Endodermal cell (in vitro differentiated cells): ENCODE measurements around the gene ZNF490. TPM values are rescaled to one million over a fixed set of nuclear protein-coding genes. Genes with fewer than 3 reads are reported as not detected.

Experiments used
- DNase-seq: peaks from one replicate; pipeline ENCODE4 v3.0.0-alpha.2; 2017
- H3K27ac ChIP-seq: 2 replicates; pipeline ENCODE4 v1.5.1; 2013; ENCODE audit warnings: mild to moderate bottlenecking, low read depth, low read length, moderate library complexity
- H3K27me3 ChIP-seq: 2 replicates; pipeline ENCODE4 v1.6.1; 2013; ENCODE audit warnings: mild to moderate bottlenecking, low read length, moderate library complexity; ENCODE audit not compliant: insufficient read depth, control insufficient read depth, poor library complexity, severe bottlenecking
- H3K36me3 ChIP-seq: 2 replicates; pipeline ENCODE4 v1.7.0; 2013; ENCODE audit warnings: mild to moderate bottlenecking, low read length, moderate library complexity; ENCODE audit not compliant: control insufficient read depth, insufficient read depth
- H3K4me1 ChIP-seq: one replicate; pipeline ENCODE4 v1.7.0; 2013; ENCODE audit warnings: low read length; ENCODE audit not compliant: control insufficient read depth, insufficient read depth
- H3K4me3 ChIP-seq: 2 replicates; pipeline ENCODE4 v1.5.1; 2013; ENCODE audit warnings: mild to moderate bottlenecking, low read length, moderate library complexity
- H3K9ac ChIP-seq: 2 replicates; pipeline ENCODE4 v1.6.1; 2013; ENCODE audit warnings: mild to moderate bottlenecking, low read length, moderate library complexity; ENCODE audit not compliant: poor library complexity, severe bottlenecking; ENCODE audit errors: extremely low read depth
- H3K9me3 ChIP-seq: 2 replicates; pipeline ENCODE4 v1.6.1; 2013; ENCODE audit warnings: mild to moderate bottlenecking, low read length, moderate library complexity; ENCODE audit not compliant: control insufficient read depth
- H3K27ac Mint-ChIP-seq: 2 replicates; pipeline ENCODE4 v1.8.0; 2020; ENCODE audit warnings: mixed read lengths
- H3K27me3 Mint-ChIP-seq: 2 replicates; pipeline ENCODE4 v1.8.0; 2021; ENCODE audit warnings: mild to moderate bottlenecking, mixed read lengths; ENCODE audit not compliant: insufficient read depth
- H3K36me3 Mint-ChIP-seq: 2 replicates; pipeline ENCODE4 v1.8.0; 2020; ENCODE audit warnings: low read depth, mixed read lengths
- H3K4me1 Mint-ChIP-seq: 2 replicates; pipeline ENCODE4 v1.8.0; 2020; ENCODE audit warnings: mixed read lengths
- H3K4me3 Mint-ChIP-seq: 2 replicates; pipeline ENCODE4 v1.8.0; 2020; ENCODE audit warnings: mild to moderate bottlenecking, moderate library complexity, mixed read lengths
- H3K9me3 Mint-ChIP-seq: 2 replicates; pipeline ENCODE4 v1.8.0; 2020; ENCODE audit warnings: mild to moderate bottlenecking, mixed read lengths
- WGBS, 2 experiments: methylation state at CpG; one replicate each; pipeline versions ENCODE4 v1.1.5 to v1.1.7; 2013; ENCODE audit warnings: missing lambda C conversion rate in 2 of 2, mixed read lengths in 1 of 2; ENCODE audit not compliant: insufficient coverage in 1 of 2, insufficient read length in 1 of 2; 5-methylcytosine and 5-hydroxymethylcytosine counted together
- total RNA-seq, 2 donors: library from RNA; stranded (reverse); fragmentation: NEBNext Ultra II Directional in 1 of 2; extraction: Animal tissue kit (Norgen Biotek cat#: 25700) in 1 of 2; gene quantifications; 2 replicates in 1 of 2; 3 replicates in 1 of 2; pipeline ENCODE4 v1.2.1, GENCODE V29; 2021
- TF ChIP-seq, protein P1 (sequence below): fragments of 200-600 bp; sonication (generic); conservative IDR thresholded peaks from 2 replicates; pipeline ENCODE4 v1.5.0; 2021; ENCODE audit warnings: antibody characterized with exemption, mild to moderate bottlenecking

The ZNF490 gene
- total RNA-seq, 2 donors from 2014 or later = 10.6 to 11.2 TPM

- H3K9me3 Mint-ChIP-seq = peaks cover 2% of the 10 kb centered on the region
- H3K36me3 ChIP-seq = peaks cover 48% of the 10 kb centered on the region
- H3K4me1 Mint-ChIP-seq = peaks cover 2% of the 10 kb centered on the region
- H3K9me3 ChIP-seq = no peaks in the 10 kb centered on the region
- TF ChIP-seq, protein P1, sequence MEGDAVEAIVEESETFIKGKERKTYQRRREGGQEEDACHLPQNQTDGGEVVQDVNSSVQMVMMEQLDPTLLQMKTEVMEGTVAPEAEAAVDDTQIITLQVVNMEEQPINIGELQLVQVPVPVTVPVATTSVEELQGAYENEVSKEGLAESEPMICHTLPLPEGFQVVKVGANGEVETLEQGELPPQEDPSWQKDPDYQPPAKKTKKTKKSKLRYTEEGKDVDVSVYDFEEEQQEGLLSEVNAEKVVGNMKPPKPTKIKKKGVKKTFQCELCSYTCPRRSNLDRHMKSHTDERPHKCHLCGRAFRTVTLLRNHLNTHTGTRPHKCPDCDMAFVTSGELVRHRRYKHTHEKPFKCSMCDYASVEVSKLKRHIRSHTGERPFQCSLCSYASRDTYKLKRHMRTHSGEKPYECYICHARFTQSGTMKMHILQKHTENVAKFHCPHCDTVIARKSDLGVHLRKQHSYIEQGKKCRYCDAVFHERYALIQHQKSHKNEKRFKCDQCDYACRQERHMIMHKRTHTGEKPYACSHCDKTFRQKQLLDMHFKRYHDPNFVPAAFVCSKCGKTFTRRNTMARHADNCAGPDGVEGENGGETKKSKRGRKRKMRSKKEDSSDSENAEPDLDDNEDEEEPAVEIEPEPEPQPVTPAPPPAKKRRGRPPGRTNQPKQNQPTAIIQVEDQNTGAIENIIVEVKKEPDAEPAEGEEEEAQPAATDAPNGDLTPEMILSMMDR = no peak
- H3K27me3 ChIP-seq = no peaks in the 10 kb centered on the region
- H3K4me1 ChIP-seq = no peaks in the 10 kb centered on the region
- H3K9ac ChIP-seq = peak overlapping the region; percentile 98
- WGBS, 2 experiments = 0% methylated on average over 10 of the region's 10 CpGs; no CpG with 5 or more reads in 1 of the 2 experiments
- H3K27ac Mint-ChIP-seq = peak overlapping the region; percentile 100
- peak overlapping the region; percentile 95 for H3K27ac ChIP-seq
- H3K4me3 ChIP-seq = peak overlapping the region; percentile 97
- peak; percentile 86 for DNase-seq
- peaks cover 40% of the 10 kb centered on the region for H3K36me3 Mint-ChIP-seq
- H3K4me3 Mint-ChIP-seq = peak overlapping the region; percentile 98
- H3K27me3 Mint-ChIP-seq = no peaks in the 10 kb centered on the region
Observed at GRCh38 chr19:12611361-12611699, 717 bp upstream of the ZNF490 start.

- H3K4me1 Mint-ChIP-seq = peaks cover 2% of the 10 kb centered on the region
- Histone ChIP-seq H3K4me1 (no peaks in the 10 kb centered on the region), H3K27me3 (no peaks in the 10 kb centered on the region), H3K36me3 (peaks cover 39% of the 10 kb centered on the region), H3K9ac (no peak overlapping the region), H3K27ac (no peak overlapping the region), H3K9me3 (no peaks in the 10 kb centered on the region), H3K4me3 (no peak overlapping the region)
- no peaks in the 10 kb centered on the region for H3K27me3 Mint-ChIP-seq
- no peak overlapping the region for H3K27ac Mint-ChIP-seq
- H3K9me3 Mint-ChIP-seq = no peaks in the 10 kb centered on the region
- TF ChIP-seq, protein P1 = no peak
- H3K36me3 Mint-ChIP-seq = peaks cover 33% of the 10 kb centered on the region
- DNase-seq = no peak
- H3K4me3 Mint-ChIP-seq = no peak overlapping the region
- 92 to 97% methylated on average over 3 of the region's 3 CpGs for WGBS, 2 experiments
Observed at GRCh38 chr19:12607631-12608030, 3.0 kb downstream of the ZNF490 start.

DNA sequence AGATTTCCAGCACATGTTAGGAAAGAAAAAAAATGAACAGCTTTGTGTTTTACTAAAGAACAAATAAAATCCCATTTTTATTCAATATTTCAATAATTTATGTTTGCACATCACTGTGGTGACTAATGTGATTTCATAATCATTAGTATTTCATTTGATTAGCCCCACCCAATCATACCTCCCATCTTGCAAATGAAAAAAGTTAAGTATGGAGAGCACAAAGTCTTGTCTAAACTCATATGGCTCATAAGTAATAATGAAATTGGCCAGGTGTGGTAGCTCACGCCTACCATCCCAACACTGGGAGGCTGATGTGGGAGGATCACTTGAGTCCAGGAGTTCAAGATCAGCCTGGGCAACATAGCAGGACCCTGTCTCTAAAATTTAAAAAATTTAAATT, 3.8 kb downstream of the ZNF490 start:
- 92 to 100% methylated on average over 1 of the region's 1 CpG for WGBS, 2 experiments
- H3K9me3 Mint-ChIP-seq = no peaks in the 10 kb centered on the region

More for the DNA sequence above, 3.8 kb downstream of the ZNF490 start:
- DNase-seq = no peak
- no peak overlapping the region for H3K4me3 ChIP-seq
- TF ChIP-seq, protein P1 = no peak
- H3K4me1 ChIP-seq = no peaks in the 10 kb centered on the region
- H3K9me3 ChIP-seq = no peaks in the 10 kb centered on the region
- H3K27me3 ChIP-seq = no peaks in the 10 kb centered on the region
- Mint-ChIP-seq H3K4me1 (peaks cover 2% of the 10 kb centered on the region), H3K36me3 (peaks cover 37% of the 10 kb centered on the region), H3K27ac (no peak overlapping the region), H3K4me3 (no peak overlapping the region), H3K27me3 (no peaks in the 10 kb centered on the region)
- H3K9ac ChIP-seq = no peak overlapping the region
- no peak overlapping the region for H3K27ac ChIP-seq
- H3K36me3 ChIP-seq = peaks cover 39% of the 10 kb centered on the region
